Liver (tissue), 9 donors: ENCODE measurements around the gene RABGGTA. TPM values are rescaled to one million over a fixed set of nuclear protein-coding genes. Genes with fewer than 3 reads are reported as not detected.

Experiments
- DNase-seq: peaks from one replicate; pipeline ENCODE4 v3.0.0-alpha.2; 2017; ENCODE audit warnings: low spot score
- H3K27ac ChIP-seq, 2 donors: one replicate each; pipeline ENCODE4 v1.7.0; 2013; ENCODE audit warnings: inconsistent platforms in 2 of 2, low read length in 2 of 2, control low read depth in 1 of 2, low read depth in 1 of 2, mild to moderate bottlenecking in 1 of 2
- H3K27me3 ChIP-seq, 4 donors: one replicate each; pipeline versions ENCODE4 v1.6.1 to v1.7.0; 2013; ENCODE audit warnings: low read length in 3 of 4, inconsistent platforms in 1 of 4, mild to moderate bottlenecking in 1 of 4, moderate library complexity in 1 of 4; ENCODE audit not compliant: control insufficient read depth in 4 of 4, insufficient read depth in 4 of 4
- H3K36me3 ChIP-seq, 4 donors: one replicate each; pipeline versions ENCODE4 v1.6.1 to v1.7.0; 2013; ENCODE audit warnings: low read length in 3 of 4, mild to moderate bottlenecking in 3 of 4, low read depth in 1 of 4, moderate library complexity in 1 of 4; ENCODE audit not compliant: control insufficient read depth in 4 of 4, insufficient read depth in 3 of 4
- H3K4me1 ChIP-seq, 4 donors: one replicate each; pipeline versions ENCODE4 v1.6.1 to v1.7.0; 2013; ENCODE audit warnings: low read length in 3 of 4, mild to moderate bottlenecking in 3 of 4, moderate library complexity in 1 of 4; ENCODE audit not compliant: control insufficient read depth in 4 of 4, insufficient read depth in 4 of 4
- H3K4me3 ChIP-seq, 3 donors: one replicate each; pipeline versions ENCODE4 v1.6.1 to v1.7.0; 2013; ENCODE audit warnings: low read length in 3 of 3, control low read depth in 1 of 3, low read depth in 1 of 3, mild to moderate bottlenecking in 1 of 3
- H3K9ac ChIP-seq, 2 donors: one replicate each; pipeline ENCODE4 v1.7.0; 2013; ENCODE audit warnings: low read length in 2 of 2, mild to moderate bottlenecking in 2 of 2, moderate library complexity in 2 of 2, control low read depth in 1 of 2, low read depth in 1 of 2
- H3K9me3 ChIP-seq, 4 donors: one replicate each; pipeline versions ENCODE4 v1.6.1 to v1.7.0; 2013; ENCODE audit warnings: low read length in 3 of 4; ENCODE audit not compliant: control insufficient read depth in 4 of 4
- CTCF ChIP-seq: fragments of 150-350 bp; IDR thresholded peaks from 2 replicates; pipeline ENCODE4 v1.5.1; 2017; ENCODE audit warnings: improper control_type of control experiment, low read depth, low read length; ENCODE audit not compliant: missing input control
- EGR1 ChIP-seq, 2 donors: IDR thresholded peaks; 2 replicates each; pipeline ENCODE4 v1.6.1; 2016 to 2018; ENCODE audit warnings: antibody characterized with exemption in 2 of 2, low read depth in 2 of 2
- FOXA1 ChIP-seq: IDR thresholded peaks from 2 replicates; pipeline ENCODE4 v1.6.1; 2016; ENCODE audit warnings: antibody characterized with exemption
- FOXA2 ChIP-seq: IDR thresholded peaks from 2 replicates; pipeline ENCODE4 v1.6.1; 2016; ENCODE audit warnings: antibody characterized with exemption
- GABPA ChIP-seq, 2 donors: IDR thresholded peaks in 1 of 2; conservative IDR thresholded peaks in 1 of 2; 2 replicates each; pipeline ENCODE4 v1.6.1; 2016; ENCODE audit warnings: antibody characterized with exemption in 2 of 2, mild to moderate bottlenecking in 1 of 2, moderate library complexity in 1 of 2
- HNF4A ChIP-seq, 2 donors: conservative IDR thresholded peaks; 2 replicates each; pipeline ENCODE4 v1.6.1; 2016; ENCODE audit warnings: antibody characterized with exemption in 2 of 2, mild to moderate bottlenecking in 2 of 2
- HNF4G ChIP-seq: IDR thresholded peaks from 2 replicates; pipeline ENCODE4 v1.6.1; 2016; ENCODE audit warnings: antibody characterized with exemption
- JUND ChIP-seq, 2 donors: IDR thresholded peaks; 2 replicates each; pipeline ENCODE4 v1.6.1; 2016; ENCODE audit warnings: antibody characterized with exemption in 2 of 2
- NR2F2 ChIP-seq: IDR thresholded peaks from 2 replicates; pipeline ENCODE4 v1.6.1; 2016; ENCODE audit warnings: antibody characterized with exemption
- RAD21 ChIP-seq, 2 donors: IDR thresholded peaks; 2 replicates each; pipeline ENCODE4 v1.6.1; 2016; ENCODE audit warnings: antibody characterized with exemption in 2 of 2, mild to moderate bottlenecking in 2 of 2
- REST ChIP-seq: IDR thresholded peaks from 2 replicates; pipeline ENCODE4 v1.6.1; 2016; ENCODE audit warnings: antibody characterized with exemption, mild to moderate bottlenecking
- RXRA ChIP-seq, 2 donors: IDR thresholded peaks; 2 replicates each; pipeline ENCODE4 v1.6.1; 2017 to 2018; ENCODE audit warnings: antibody characterized with exemption in 2 of 2, mild to moderate bottlenecking in 1 of 2
- SP1 ChIP-seq: IDR thresholded peaks from 2 replicates; pipeline ENCODE4 v1.6.1; 2018; ENCODE audit warnings: antibody characterized with exemption, mild to moderate bottlenecking
- TAF1 ChIP-seq: conservative IDR thresholded peaks from 2 replicates; pipeline ENCODE4 v1.6.1; 2016; ENCODE audit warnings: antibody characterized with exemption, mild to moderate bottlenecking
- YY1 ChIP-seq: IDR thresholded peaks from 2 replicates; pipeline ENCODE4 v1.6.1; 2016; ENCODE audit warnings: antibody characterized with exemption, mild to moderate bottlenecking
- ZBTB33 ChIP-seq: IDR thresholded peaks from 2 replicates; pipeline ENCODE4 v1.6.1; 2016; ENCODE audit warnings: antibody characterized with exemption
- WGBS: extraction: QIAGEN DNeasy Blood & Tissue Kit; methylation state at CpG from one replicate; pipeline ENCODE4 v1.1.7; 2013; 5-methylcytosine and 5-hydroxymethylcytosine counted together
- polyA plus RNA-seq, 2 donors: library from polyadenylated mRNA; stranded (reverse) in 1 of 2; unstranded in 1 of 2; fragments of 200-250 nt in 1 of 2; fragments of >200 nt in 1 of 2; fragmentation: Nextera tagmentation in 1 of 2; extraction: Ambion mirVana in 1 of 2; gene quantifications; one replicate each; pipeline versions ENCODE4 v1.2.1 to v1.2.3, GENCODE V29; 2013 to 2015
- total RNA-seq, 2 donors: library from RNA; depleted of rRNA; stranded (reverse); fragments of >200 nt; gene quantifications; one replicate each; pipeline ENCODE4 v1.2.3, GENCODE V29; 2014
- TF ChIP-seq, protein P1 (sequence below): IDR thresholded peaks from 2 replicates; pipeline ENCODE4 v1.6.1; 2016; ENCODE audit warnings: antibody characterized with exemption
- TF ChIP-seq, protein P2 (sequence below): IDR thresholded peaks from 2 replicates; pipeline ENCODE4 v1.6.1; 2016; ENCODE audit warnings: antibody characterized with exemption
- donor health status: healthy.
- donor health status: healthy.
- donor health status: healthy.
- donor health status: healthy.
- donor health status: healthy.

RABGGTA gene
- total and polyA plus RNA-seq, 4 donors, result 7.5 to 19.7 (median 13.2) TPM

- Histone ChIP-seq H3K36me3 (peaks cover 0 to 7% (median 1%) of the 10 kb centered on the region in 4 donors), H3K4me3 (no peak overlapping the region), H3K4me1 (peaks cover 0 to 6% (median under 1%) of the 10 kb centered on the region in 4 donors), H3K27ac (no peak overlapping the region), H3K9me3 (no peaks in the 10 kb centered on the region), H3K9ac (no peak overlapping the region), H3K27me3 (no peaks in the 10 kb centered on the region)
- DNase-seq, result no peak
- TF ChIP-seq HNF4A (conservative IDR thresholded peaks at IDR 0.05) (no peak), YY1 (no peak), HNF4G (no peak), FOXA1 (no peak), EGR1 (IDR thresholded peaks at IDR 0.05; ENCODE audit: low read depth in 2 of 2) (no peak), REST (no peak), SP1 (no peak), TAF1 (no peak), JUND (IDR thresholded peaks at IDR 0.05) (no peak), FOXA2 (no peak), GABPA (IDR thresholded peaks at IDR 0.05 in 1 of 2, conservative IDR thresholded peaks at IDR 0.05 in 1 of 2) (no peak), ZBTB33 (no peak), NR2F2 (no peak), CTCF (no peak), RAD21 (IDR thresholded peaks at IDR 0.05) (no peak), RXRA (IDR thresholded peaks at IDR 0.05) (no peak)
- TF ChIP-seq, protein P1, sequence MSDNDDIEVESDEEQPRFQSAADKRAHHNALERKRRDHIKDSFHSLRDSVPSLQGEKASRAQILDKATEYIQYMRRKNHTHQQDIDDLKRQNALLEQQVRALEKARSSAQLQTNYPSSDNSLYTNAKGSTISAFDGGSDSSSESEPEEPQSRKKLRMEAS, result no peak
- TF ChIP-seq, protein P2, sequence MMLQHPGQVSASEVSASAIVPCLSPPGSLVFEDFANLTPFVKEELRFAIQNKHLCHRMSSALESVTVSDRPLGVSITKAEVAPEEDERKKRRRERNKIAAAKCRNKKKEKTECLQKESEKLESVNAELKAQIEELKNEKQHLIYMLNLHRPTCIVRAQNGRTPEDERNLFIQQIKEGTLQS, result no peak
- 83% methylated on average over 4 of the region's 4 CpGs for WGBS
Measured at GRCh38 chr14:24250354-24250753, 21.0 kb downstream of the RABGGTA start.
